Right lobe of liver (tissue), 4 donors: ENCODE measurements around the gene DENND4A.

Experiments
- CTCF ChIP-seq, 4 donors: fragments of 200-600 bp in 3 of 4; fragments of 450-650 bp in 1 of 4; IDR thresholded peaks; one replicate each; pipeline versions ENCODE4 v1.5.1 to v1.8.0; 2016 to 2022; ENCODE audit warnings: antibody characterized with exemption in 4 of 4, mild to moderate bottlenecking in 2 of 4
- POLR2A ChIP-seq: fragments of 450-650 bp; IDR thresholded peaks from one replicate; pipeline ENCODE4 v1.6.1; 2017; ENCODE audit warnings: antibody characterized with exemption, mild to moderate bottlenecking
- donor health status: DM: no; HTN: no; CAD: no.
- donor health status: DM: no; HTN: no; CAD: no.
- donor health status: DM: no; HTN: yes; CAD: no.

- no peak for TF ChIP-seq CTCF (IDR thresholded peaks at IDR 0.05)
- no peak for TF ChIP-seq POLR2A
These were observed 51.9 kb downstream of the DENND4A start for GRCh38 chr15:65740148-65740547.
